OCI-LY7 (cell line): Measurements from ENCODE around the gene ANO6.

Source experiments
- CTCF ChIP-seq: fragments of 200-600 bp; sonication (generic); conservative IDR thresholded peaks from 2 replicates; pipeline ENCODE4 v1.5.1; 2014; ENCODE audit warnings: mild to moderate bottlenecking, antibody characterized with exemption, low read length, moderate library complexity, mixed read lengths
- EZH2phosphoT487 ChIP-seq: fragments of 200-600 bp; sonication (generic); IDR thresholded peaks from 2 replicates; pipeline ENCODE4 v1.6.1; 2018; ENCODE audit warnings: low read depth, borderline replicate concordance, mild to moderate bottlenecking, mixed run types, antibody characterized with exemption, low read length, moderate library complexity, mixed read lengths

GRCh38 chr12:45182511-45182910, 33.4 kb upstream of the ANO6 start:
- TF ChIP-seq CTCF = no peak
- no peak for TF ChIP-seq EZH2phosphoT487
